Measurements from ENCODE around the gene CCDC149.

DNA sequence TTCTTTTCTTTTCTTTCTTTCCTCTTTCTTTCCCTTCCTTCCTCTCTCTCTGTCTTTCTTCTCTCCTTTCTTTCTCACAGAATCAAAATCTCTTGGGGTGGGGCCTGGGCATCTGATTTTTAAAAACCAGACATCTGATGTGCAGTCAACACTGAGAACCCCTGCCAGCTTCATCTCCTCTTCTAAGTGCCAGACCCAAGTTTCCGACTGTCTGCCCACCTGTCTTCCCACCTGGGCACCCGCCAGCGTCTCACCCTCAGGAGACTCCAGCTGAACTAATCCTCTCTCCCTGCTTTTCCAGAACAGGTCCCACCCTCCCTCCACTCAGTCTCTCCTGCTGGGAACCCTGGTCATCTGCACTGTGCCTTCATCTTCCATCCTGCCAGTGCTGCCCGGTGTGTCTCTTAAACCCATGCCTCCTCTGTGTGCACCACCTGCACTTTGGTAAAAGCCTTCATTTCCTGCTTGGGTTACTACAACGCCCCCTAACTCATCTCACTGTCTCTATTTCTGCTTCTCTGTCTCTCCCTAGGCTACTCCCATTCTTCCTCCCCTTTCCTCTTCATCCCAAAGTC is 114.7 kb downstream of the CCDC149 start:
- TF ChIP-seq, protein P1, sequence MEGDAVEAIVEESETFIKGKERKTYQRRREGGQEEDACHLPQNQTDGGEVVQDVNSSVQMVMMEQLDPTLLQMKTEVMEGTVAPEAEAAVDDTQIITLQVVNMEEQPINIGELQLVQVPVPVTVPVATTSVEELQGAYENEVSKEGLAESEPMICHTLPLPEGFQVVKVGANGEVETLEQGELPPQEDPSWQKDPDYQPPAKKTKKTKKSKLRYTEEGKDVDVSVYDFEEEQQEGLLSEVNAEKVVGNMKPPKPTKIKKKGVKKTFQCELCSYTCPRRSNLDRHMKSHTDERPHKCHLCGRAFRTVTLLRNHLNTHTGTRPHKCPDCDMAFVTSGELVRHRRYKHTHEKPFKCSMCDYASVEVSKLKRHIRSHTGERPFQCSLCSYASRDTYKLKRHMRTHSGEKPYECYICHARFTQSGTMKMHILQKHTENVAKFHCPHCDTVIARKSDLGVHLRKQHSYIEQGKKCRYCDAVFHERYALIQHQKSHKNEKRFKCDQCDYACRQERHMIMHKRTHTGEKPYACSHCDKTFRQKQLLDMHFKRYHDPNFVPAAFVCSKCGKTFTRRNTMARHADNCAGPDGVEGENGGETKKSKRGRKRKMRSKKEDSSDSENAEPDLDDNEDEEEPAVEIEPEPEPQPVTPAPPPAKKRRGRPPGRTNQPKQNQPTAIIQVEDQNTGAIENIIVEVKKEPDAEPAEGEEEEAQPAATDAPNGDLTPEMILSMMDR (IDR thresholded peaks at IDR 0.05; ENCODE audit: insufficient read depth, low read depth, low read length): no peak
- no peak for TF ChIP-seq EZH2 (IDR thresholded peaks at IDR 0.05; ENCODE audit: insufficient read depth, low read length)

Measured in astrocyte (in vitro differentiated cells and primary cell).